IMR-90 (cell line): Measurements from ENCODE around the gene XCR1.

Experiments
- BHLHE40 ChIP-seq: fragments of 150-350 bp; IDR thresholded peaks from 2 replicates; pipeline ENCODE4 v1.6.1; 2016; ENCODE audit warnings: mild to moderate bottlenecking, low read depth, low read length
- CEBPB ChIP-seq: IDR thresholded peaks from 2 replicates; pipeline ENCODE4 v1.6.1; 2012; ENCODE audit warnings: low read depth, low read length, improper control_type of control experiment
- CHD1 ChIP-seq: IDR thresholded peaks from 2 replicates; pipeline ENCODE4 v1.6.1; 2012; ENCODE audit warnings: low read depth, low read length, improper control_type of control experiment
- CTCF ChIP-seq: conservative IDR thresholded peaks from 2 replicates; pipeline ENCODE4 v1.5.1; 2012; ENCODE audit warnings: mild to moderate bottlenecking, low read depth, low read length, improper control_type of control experiment
- ELK1 ChIP-seq: fragments of 150-350 bp; IDR thresholded peaks from 2 replicates; pipeline ENCODE4 v1.6.1; 2016; ENCODE audit warnings: low read depth, mild to moderate bottlenecking, low read length, moderate library complexity, borderline replicate concordance
- MAZ ChIP-seq: IDR thresholded peaks from 2 replicates; pipeline ENCODE4 v1.6.1; 2012; ENCODE audit warnings: low read depth, mild to moderate bottlenecking, low read length, improper control_type of control experiment, moderate library complexity, borderline replicate concordance
- NFE2L2 ChIP-seq: fragments of 150-350 bp; IDR thresholded peaks from 2 replicates; pipeline ENCODE4 v1.6.1; 2016; ENCODE audit warnings: low read depth, mild to moderate bottlenecking, low read length
- POLR2A ChIP-seq: IDR thresholded peaks from 2 replicates; pipeline ENCODE4 v1.6.1; 2012; ENCODE audit warnings: mild to moderate bottlenecking, low read depth, low read length
- TF ChIP-seq, protein P1 (sequence below): fragments of 150-350 bp; IDR thresholded peaks from 2 replicates; pipeline ENCODE4 v1.6.1; 2017; ENCODE audit warnings: mild to moderate bottlenecking, antibody characterized with exemption, low read length, low read depth

- TF ChIP-seq POLR2A (no peak), CEBPB (no peak), CTCF (no peak), ELK1 (no peak), BHLHE40 (no peak), CHD1 (no peak), NFE2L2 (no peak), MAZ (no peak)
- TF ChIP-seq, protein P1, sequence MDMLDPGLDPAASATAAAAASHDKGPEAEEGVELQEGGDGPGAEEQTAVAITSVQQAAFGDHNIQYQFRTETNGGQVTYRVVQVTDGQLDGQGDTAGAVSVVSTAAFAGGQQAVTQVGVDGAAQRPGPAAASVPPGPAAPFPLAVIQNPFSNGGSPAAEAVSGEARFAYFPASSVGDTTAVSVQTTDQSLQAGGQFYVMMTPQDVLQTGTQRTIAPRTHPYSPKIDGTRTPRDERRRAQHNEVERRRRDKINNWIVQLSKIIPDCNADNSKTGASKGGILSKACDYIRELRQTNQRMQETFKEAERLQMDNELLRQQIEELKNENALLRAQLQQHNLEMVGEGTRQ = no peak
These were observed 41.6 kb downstream of the XCR1 start for GRCh38 chr3:45985532-45986302.
